SU-DHL-6 (cell line): Measurements from ENCODE around the gene NACC1.

Experiments
- H2AFZ ChIP-seq: fragments of 200-600 bp; sonication (generic); 2 replicates; pipeline ENCODE4 v1.6.1; 2014; ENCODE audit warnings: low read depth, mild to moderate bottlenecking, moderate library complexity, mixed read lengths, antibody characterized with exemption, low read length; ENCODE audit not compliant: severe bottlenecking
- H3F3A ChIP-seq: fragments of 200-600 bp; shearing (Covaris generic); 2 replicates; pipeline ENCODE4 v1.6.0; 2016; ENCODE audit warnings: antibody characterized with exemption, mild to moderate bottlenecking; ENCODE audit not compliant: insufficient read depth
- H3K27ac ChIP-seq: fragments of 200-600 bp; sonication (generic); 2 replicates; pipeline ENCODE4 v1.5.1; 2016; ENCODE audit warnings: low read depth, mild to moderate bottlenecking, low read length, moderate library complexity, mixed read lengths
- H3K27me3 ChIP-seq: fragments of 200-600 bp; sonication (generic), shearing (Covaris generic); 2 replicates; pipeline ENCODE4 v1.6.0; 2014; ENCODE audit warnings: mild to moderate bottlenecking, low read length
- H3K36me3 ChIP-seq: fragments of 200-600 bp; sonication (generic); 2 replicates; pipeline ENCODE4 v1.6.1; 2014; ENCODE audit warnings: mild to moderate bottlenecking, low read length, mixed read lengths
- H3K4me2 ChIP-seq: fragments of 300-600, 200-600 bp; shearing (Covaris generic), sonication (generic); 2 replicates; pipeline ENCODE4 v1.6.0; 2014; ENCODE audit warnings: low read length, low read depth, mild to moderate bottlenecking; ENCODE audit not compliant: poor library complexity, severe bottlenecking
- H3K4me3 ChIP-seq: fragments of 200-600 bp; sonication (generic); 2 replicates; pipeline ENCODE4 v1.5.1; 2014; ENCODE audit warnings: antibody characterized with exemption, low read length, mild to moderate bottlenecking, mixed read lengths; ENCODE audit not compliant: insufficient read depth, poor library complexity, severe bottlenecking
- H3K79me2 ChIP-seq: fragments of 200-600 bp; sonication (generic); 2 replicates; pipeline ENCODE4 v1.6.1; 2014; ENCODE audit warnings: mild to moderate bottlenecking, low read length, moderate library complexity; ENCODE audit not compliant: insufficient read depth
- H3K9ac ChIP-seq: fragments of 200-600 bp; sonication (generic); 2 replicates; pipeline ENCODE4 v1.7.0; 2014; ENCODE audit warnings: mild to moderate bottlenecking, low read length
- H3K9me2 ChIP-seq: fragments of 200-600 bp; sonication (generic); replicated peaks from 2 replicates; pipeline ENCODE4 v1.6.1; 2014; ENCODE audit warnings: low read length; ENCODE audit not compliant: insufficient read depth
- H3K9me3 ChIP-seq: fragments of 200-600 bp; sonication (generic); 2 replicates; pipeline ENCODE4 v1.6.1; 2014; ENCODE audit warnings: low read length, mixed read lengths; ENCODE audit not compliant: insufficient read depth
- H4K20me1 ChIP-seq: fragments of 200-600 bp; sonication (generic); 2 replicates; pipeline ENCODE4 v1.6.1; 2014; ENCODE audit warnings: low read depth, mild to moderate bottlenecking, antibody characterized with exemption, low read length, moderate library complexity, mixed read lengths
- EZH2phosphoT487 ChIP-seq: fragments of 200-600 bp; sonication (generic), shearing (Covaris generic); conservative IDR thresholded peaks from 2 replicates; pipeline ENCODE4 v1.6.1; 2018; ENCODE audit warnings: mild to moderate bottlenecking, antibody characterized with exemption, low read length, moderate library complexity, mixed read lengths
- TF ChIP-seq, protein P1 (sequence below): fragments of 200-600 bp; sonication (generic); IDR thresholded peaks from one replicate; pipeline ENCODE4 v1.5.1; 2017; ENCODE audit warnings: antibody characterized with exemption, mild to moderate bottlenecking, low read length, moderate library complexity; ENCODE audit not compliant: insufficient read depth, poor library complexity, severe bottlenecking

NACC1 gene

DNA sequence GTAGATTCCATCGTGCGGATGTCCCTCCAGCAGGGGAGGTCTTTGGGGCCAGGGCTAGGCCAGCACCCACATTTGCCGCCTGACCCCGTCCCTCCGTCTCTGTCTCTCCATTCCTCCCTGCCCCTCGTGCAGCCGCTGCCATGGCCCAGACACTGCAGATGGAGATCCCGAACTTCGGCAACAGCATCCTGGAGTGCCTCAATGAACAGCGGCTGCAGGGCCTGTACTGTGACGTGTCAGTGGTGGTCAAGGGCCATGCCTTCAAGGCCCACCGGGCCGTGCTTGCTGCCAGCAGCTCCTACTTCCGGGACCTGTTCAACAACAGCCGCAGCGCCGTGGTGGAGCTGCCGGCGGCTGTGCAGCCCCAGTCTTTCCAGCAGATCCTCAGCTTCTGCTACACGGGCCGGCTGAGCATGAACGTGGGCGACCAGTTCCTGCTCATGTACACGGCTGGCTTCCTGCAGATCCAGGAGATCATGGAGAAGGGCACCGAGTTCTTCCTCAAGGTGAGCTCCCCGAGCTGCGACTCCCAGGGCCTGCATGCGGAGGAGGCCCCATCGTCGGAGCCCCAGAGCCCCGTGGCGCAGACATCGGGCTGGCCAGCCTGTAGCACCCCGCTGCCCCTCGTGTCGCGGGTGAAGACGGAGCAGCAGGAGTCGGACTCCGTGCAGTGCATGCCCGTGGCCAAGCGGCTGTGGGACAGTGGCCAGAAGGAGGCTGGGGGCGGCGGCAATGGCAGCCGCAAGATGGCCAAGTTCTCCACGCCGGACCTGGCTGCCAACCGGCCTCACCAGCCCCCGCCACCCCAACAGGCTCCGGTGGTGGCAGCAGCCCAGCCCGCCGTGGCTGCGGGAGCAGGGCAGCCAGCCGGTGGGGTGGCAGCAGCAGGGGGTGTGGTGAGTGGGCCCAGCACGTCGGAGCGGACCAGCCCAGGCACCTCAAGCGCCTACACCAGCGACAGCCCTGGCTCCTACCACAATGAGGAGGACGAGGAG lies 17.3 kb downstream of the NACC1 start:
- no peak overlapping the region for H3K27ac ChIP-seq
- no peak overlapping the region for H2AFZ ChIP-seq
- peaks cover 5% of the 10 kb centered on the region; the same call in 1 of the 2 replicates for H4K20me1 ChIP-seq
- no peaks in the 10 kb centered on the region for H3F3A ChIP-seq
- H3K9me3 ChIP-seq: no peaks in the 10 kb centered on the region
- no peaks in the 10 kb centered on the region for H3K36me3 ChIP-seq
- H3K79me2 ChIP-seq: peaks cover 17% of the 10 kb centered on the region; the same call in 1 of the 2 replicates
- no peaks in the 10 kb centered on the region for H3K9me2 ChIP-seq
- no peaks in the 10 kb centered on the region for H3K27me3 ChIP-seq
- no peak overlapping the region for H3K4me3 ChIP-seq
- H3K9ac ChIP-seq: no peak overlapping the region
- TF ChIP-seq EZH2phosphoT487: no peak
- TF ChIP-seq, protein P1, sequence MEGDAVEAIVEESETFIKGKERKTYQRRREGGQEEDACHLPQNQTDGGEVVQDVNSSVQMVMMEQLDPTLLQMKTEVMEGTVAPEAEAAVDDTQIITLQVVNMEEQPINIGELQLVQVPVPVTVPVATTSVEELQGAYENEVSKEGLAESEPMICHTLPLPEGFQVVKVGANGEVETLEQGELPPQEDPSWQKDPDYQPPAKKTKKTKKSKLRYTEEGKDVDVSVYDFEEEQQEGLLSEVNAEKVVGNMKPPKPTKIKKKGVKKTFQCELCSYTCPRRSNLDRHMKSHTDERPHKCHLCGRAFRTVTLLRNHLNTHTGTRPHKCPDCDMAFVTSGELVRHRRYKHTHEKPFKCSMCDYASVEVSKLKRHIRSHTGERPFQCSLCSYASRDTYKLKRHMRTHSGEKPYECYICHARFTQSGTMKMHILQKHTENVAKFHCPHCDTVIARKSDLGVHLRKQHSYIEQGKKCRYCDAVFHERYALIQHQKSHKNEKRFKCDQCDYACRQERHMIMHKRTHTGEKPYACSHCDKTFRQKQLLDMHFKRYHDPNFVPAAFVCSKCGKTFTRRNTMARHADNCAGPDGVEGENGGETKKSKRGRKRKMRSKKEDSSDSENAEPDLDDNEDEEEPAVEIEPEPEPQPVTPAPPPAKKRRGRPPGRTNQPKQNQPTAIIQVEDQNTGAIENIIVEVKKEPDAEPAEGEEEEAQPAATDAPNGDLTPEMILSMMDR: no peak
- no peak overlapping the region for H3K4me2 ChIP-seq

GRCh38 chr19:13137290-13137794 lies 19.3 kb downstream of the NACC1 start:
- H3K79me2 ChIP-seq: peaks cover 7% of the 10 kb centered on the region; the same call in 1 of the 2 replicates
- H3K27me3 ChIP-seq: no peaks in the 10 kb centered on the region
- H3K27ac ChIP-seq: no peak overlapping the region
- no peaks in the 10 kb centered on the region for H3K36me3 ChIP-seq
- no peaks in the 10 kb centered on the region for H3K9me2 ChIP-seq
- H3F3A ChIP-seq: no peaks in the 10 kb centered on the region
- no peak overlapping the region for H3K4me3 ChIP-seq
- H3K9me3 ChIP-seq: no peaks in the 10 kb centered on the region
- H4K20me1 ChIP-seq: peaks cover 5% of the 10 kb centered on the region; the same call in 1 of the 2 replicates
- H3K4me2 ChIP-seq: no peak overlapping the region
- H2AFZ ChIP-seq: no peak overlapping the region
- no peak overlapping the region for H3K9ac ChIP-seq
- TF ChIP-seq, protein P1: no peak
- no peak for TF ChIP-seq EZH2phosphoT487

DNA sequence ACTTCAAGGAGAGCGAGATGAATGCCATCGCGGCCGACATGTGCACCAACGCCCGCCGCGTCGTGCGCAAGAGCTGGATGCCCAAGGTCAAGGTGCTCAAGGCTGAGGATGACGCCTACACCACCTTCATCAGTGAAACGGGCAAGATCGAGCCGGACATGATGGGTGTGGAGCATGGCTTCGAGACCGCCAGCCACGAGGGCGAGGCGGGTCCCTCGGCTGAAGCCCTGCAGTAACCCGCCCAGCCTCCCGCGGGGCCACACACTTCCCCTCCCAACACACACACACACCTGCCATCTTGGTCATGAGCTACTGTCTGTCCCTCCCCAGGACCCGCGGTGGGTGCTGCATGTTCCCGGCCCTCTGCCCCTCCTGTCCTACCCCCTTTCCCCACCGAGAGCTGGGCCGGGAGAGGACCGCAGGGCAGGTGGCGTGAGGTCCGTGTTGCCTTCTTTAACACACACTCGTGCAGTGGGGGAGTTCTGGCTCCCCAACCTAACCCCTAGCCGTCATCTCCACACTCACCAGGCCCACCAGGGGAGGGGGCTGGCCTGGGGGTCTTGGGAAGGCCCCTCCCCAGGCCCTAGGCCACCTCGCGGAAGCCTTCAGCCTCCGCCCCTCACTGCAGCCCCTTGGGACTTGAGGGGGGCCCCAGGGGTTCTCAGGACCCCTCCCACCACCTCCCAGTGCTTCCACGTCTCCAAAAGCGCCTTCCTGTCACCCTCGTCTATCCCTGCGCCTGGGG lies 20.3 kb downstream of the NACC1 start:
- Histone ChIP-seq H3F3A (no peaks in the 10 kb centered on the region), H3K27ac (no peak overlapping the region), H3K36me3 (no peaks in the 10 kb centered on the region), H3K4me3 (no peak overlapping the region), H3K4me2 (no peak overlapping the region), H3K9ac (no peak overlapping the region), H3K79me2 (no peaks in the 10 kb centered on the region), H2AFZ (no peak overlapping the region), H4K20me1 (peaks cover 4% of the 10 kb centered on the region; the same call in 1 of the 2 replicates), H3K27me3 (no peaks in the 10 kb centered on the region), H3K9me2 (no peaks in the 10 kb centered on the region), H3K9me3 (no peaks in the 10 kb centered on the region)
- TF ChIP-seq EZH2phosphoT487: no peak
- TF ChIP-seq, protein P1: no peak
